WTC11 (cell line): ENCODE measurements around the gene WDR45.

Experiments
- ATF2 ChIP-seq: sonication (generic); formaldehyde crosslinking; IDR thresholded peaks from 2 replicates; pipeline ENCODE4 v1.8.1; 2022; ENCODE audit warnings: low read depth, missing genetic modification reagents, borderline replicate concordance
- CREB1 ChIP-seq: sonication (generic); formaldehyde crosslinking; IDR thresholded peaks from 2 replicates; pipeline ENCODE4 v1.8.0; 2023; ENCODE audit warnings: mild to moderate bottlenecking, missing genetic modification reagents
- SMAD4 ChIP-seq: sonication (generic); formaldehyde crosslinking; IDR thresholded peaks from 2 replicates; pipeline ENCODE4 v1.8.0; 2022; ENCODE audit warnings: mild to moderate bottlenecking, missing genetic modification reagents
- ZBTB43 ChIP-seq: sonication (generic); formaldehyde crosslinking; IDR thresholded peaks from 2 replicates; pipeline ENCODE4 v1.8.1; 2023; ENCODE audit warnings: mild to moderate bottlenecking, missing genetic modification reagents
- ZNF396 ChIP-seq: fragments of 250-450 bp; sonication (Bioruptor Pico); IDR thresholded peaks from 2 replicates; pipeline ENCODE4 v1.8.0; 2021; ENCODE audit warnings: mild to moderate bottlenecking, moderate library complexity, borderline replicate concordance
- TF ChIP-seq, protein P1 (sequence below): fragments of 250-450 bp; sonication (Bioruptor Pico); IDR thresholded peaks from 2 replicates; pipeline ENCODE4 v2.1.2; 2022; ENCODE audit warnings: mild to moderate bottlenecking, moderate library complexity
- TF ChIP-seq, protein P2 (sequence below): fragments of 200-600 bp; IDR thresholded peaks from 2 replicates; pipeline ENCODE4 v1.8.0; 2022; ENCODE audit warnings: antibody characterized with exemption

GRCh38 chrX:49108641-49109040, 29.0 kb upstream of the WDR45 start:
- TF ChIP-seq SMAD4 (no peak), ATF2 (CRISPR knock-in tag) (no peak), CREB1 (CRISPR knock-in tag) (no peak), ZNF396 (no peak), ZBTB43 (no peak)
- TF ChIP-seq, protein P1, sequence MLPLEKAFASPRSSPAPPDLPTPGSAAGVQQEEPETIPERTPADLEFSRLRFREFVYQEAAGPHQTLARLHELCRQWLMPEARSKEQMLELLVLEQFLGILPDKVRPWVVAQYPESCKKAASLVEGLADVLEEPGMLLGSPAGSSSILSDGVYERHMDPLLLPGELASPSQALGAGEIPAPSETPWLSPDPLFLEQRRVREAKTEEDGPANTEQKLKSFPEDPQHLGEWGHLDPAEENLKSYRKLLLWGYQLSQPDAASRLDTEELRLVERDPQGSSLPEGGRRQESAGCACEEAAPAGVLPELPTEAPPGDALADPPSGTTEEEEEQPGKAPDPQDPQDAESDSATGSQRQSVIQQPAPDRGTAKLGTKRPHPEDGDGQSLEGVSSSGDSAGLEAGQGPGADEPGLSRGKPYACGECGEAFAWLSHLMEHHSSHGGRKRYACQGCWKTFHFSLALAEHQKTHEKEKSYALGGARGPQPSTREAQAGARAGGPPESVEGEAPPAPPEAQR: no peak
- TF ChIP-seq, protein P2, sequence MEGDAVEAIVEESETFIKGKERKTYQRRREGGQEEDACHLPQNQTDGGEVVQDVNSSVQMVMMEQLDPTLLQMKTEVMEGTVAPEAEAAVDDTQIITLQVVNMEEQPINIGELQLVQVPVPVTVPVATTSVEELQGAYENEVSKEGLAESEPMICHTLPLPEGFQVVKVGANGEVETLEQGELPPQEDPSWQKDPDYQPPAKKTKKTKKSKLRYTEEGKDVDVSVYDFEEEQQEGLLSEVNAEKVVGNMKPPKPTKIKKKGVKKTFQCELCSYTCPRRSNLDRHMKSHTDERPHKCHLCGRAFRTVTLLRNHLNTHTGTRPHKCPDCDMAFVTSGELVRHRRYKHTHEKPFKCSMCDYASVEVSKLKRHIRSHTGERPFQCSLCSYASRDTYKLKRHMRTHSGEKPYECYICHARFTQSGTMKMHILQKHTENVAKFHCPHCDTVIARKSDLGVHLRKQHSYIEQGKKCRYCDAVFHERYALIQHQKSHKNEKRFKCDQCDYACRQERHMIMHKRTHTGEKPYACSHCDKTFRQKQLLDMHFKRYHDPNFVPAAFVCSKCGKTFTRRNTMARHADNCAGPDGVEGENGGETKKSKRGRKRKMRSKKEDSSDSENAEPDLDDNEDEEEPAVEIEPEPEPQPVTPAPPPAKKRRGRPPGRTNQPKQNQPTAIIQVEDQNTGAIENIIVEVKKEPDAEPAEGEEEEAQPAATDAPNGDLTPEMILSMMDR: no peak
